ENCODE data around the gene PARD3B. TPM values are rescaled to one million over a fixed set of nuclear protein-coding genes. Genes with fewer than 3 reads are reported as not detected.

Gene PARD3B
- total and polyA plus RNA-seq, 2 experiments from 2014 or later, result 3.5 to 4.4 TPM

- ATAC-seq (no peak), DNase-seq (ENCODE audit: low spot score) (no peak)
- no peaks in the 10 kb centered on the region; the same call in 1 of the 3 replicates for H3K4me1 Mint-ChIP-seq
- no peak overlapping the region for H3K4me3 Mint-ChIP-seq
- Histone ChIP-seq H3K36me3 (ENCODE audit: insufficient read depth) (no peaks in the 10 kb centered on the region), H3K9me2 (ENCODE audit: insufficient read depth) (no peaks in the 10 kb centered on the region), H3K4me3 (no peak overlapping the region), H3F3A (replicated peaks; ENCODE audit: low read depth) (no peaks in the 10 kb centered on the region), H3K27ac (ENCODE audit: low read depth) (no peak overlapping the region), H3K27me3 (ENCODE audit: insufficient read depth) (no peaks in the 10 kb centered on the region), H2AFZ (no peak overlapping the region), H3K4me2 (no peak overlapping the region), H4K20me1 (replicated peaks; ENCODE audit: insufficient read depth) (no peaks in the 10 kb centered on the region), H3K4me1 (ENCODE audit: insufficient read depth) (no peaks in the 10 kb centered on the region), H3K79me2 (replicated peaks; ENCODE audit: insufficient read depth) (no peaks in the 10 kb centered on the region)
- no peaks in the 10 kb centered on the region for H3K9me3 Mint-ChIP-seq
- H3K27me3 Mint-ChIP-seq (ENCODE audit: insufficient read depth, low read depth, poor library complexity), result no peaks in the 10 kb centered on the region
- TF ChIP-seq EZH2phosphoT487 (IDR thresholded peaks at IDR 0.05; ENCODE audit: unreplicated experiment) (no peak), STAT1 (IDR thresholded peaks at IDR 0.05; ENCODE audit: unreplicated experiment) (no peak), EZH2 (IDR thresholded peaks at IDR 0.05; ENCODE audit: low read depth, unreplicated experiment) (no peak), CREB1 (CRISPR knock-in tag; IDR thresholded peaks at IDR 0.05; ENCODE audit: low read depth) (no peak), REST (IDR thresholded peaks at IDR 0.05; ENCODE audit: unreplicated experiment) (no peak), ZNF462 (CRISPR knock-in tag; IDR thresholded peaks at IDR 0.05) (no peak), NANOG (IDR thresholded peaks at IDR 0.05; ENCODE audit: borderline replicate concordance) (no peak)
- H3K27ac Mint-ChIP-seq, result no peak overlapping the region
- no peaks in the 10 kb centered on the region for H3K36me3 Mint-ChIP-seq (ENCODE audit: low read depth)
Measured at GRCh38 chr2:204989877-204990276, 444.6 kb downstream of the PARD3B start.
